ENCODE results near the gene MRPS34.
A peak's percentile ranks its signal among the peaks of the same experiment; 100 is the strongest.

MRPS34 gene

DNA sequence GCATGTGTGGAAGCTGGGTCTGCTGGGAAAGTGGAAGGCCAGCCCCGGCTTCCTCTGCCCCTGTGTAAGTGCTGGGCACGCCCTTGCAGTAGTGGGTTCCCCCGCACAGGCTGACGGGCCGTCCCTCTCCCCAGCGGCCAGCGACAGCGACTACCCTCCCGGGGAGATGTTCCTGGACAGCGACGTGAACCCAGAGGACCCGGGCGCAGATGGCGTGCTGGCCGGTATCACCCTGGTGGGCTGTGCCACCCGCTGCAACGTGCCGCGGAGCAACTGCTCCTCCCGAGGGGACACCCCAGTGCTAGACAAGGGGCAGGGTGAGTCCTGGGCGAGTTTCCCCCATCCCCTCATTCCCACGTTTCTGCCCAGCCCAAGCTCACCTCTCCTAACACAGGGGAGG, 7.1 kb downstream of the MRPS34 start:
- no peak for TF ChIP-seq CTCF (IDR thresholded peaks at IDR 0.05; ENCODE audit: low read depth, low read length)
- in situ Hi-C loops (cut with HindIII; ENCODE audit: low sequenced_read_pairs) = no loop called here
- DNase-seq (ENCODE audit: low read depth, low spot score) = no peak
- no peak overlapping the region for H3K4me3 ChIP-seq (ENCODE audit: low read depth, low read length)

DNA sequence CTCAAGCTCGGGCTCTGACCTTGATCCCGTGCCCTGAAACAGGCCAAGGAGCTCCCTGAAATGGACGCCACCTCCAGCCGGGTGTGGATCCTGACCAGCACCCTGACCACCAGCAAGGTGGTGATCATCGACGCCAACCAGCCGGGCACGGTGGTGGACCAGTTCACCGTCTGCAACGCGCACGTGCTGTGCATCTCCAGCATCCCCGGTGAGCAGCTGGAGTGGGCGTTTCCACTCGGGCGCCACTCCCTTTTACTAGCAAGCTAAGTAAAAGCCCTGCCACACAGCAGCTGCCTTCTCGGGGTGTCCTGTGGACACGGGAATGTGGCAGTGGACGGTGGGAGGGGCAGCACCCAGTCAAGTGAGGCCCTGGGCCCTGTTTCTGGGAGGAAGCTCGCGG, 8.0 kb downstream of the MRPS34 start:
- in situ Hi-C loops (cut with HindIII; ENCODE audit: low sequenced_read_pairs) = no loop called here
- no peak for TF ChIP-seq CTCF (IDR thresholded peaks at IDR 0.05; ENCODE audit: low read depth, low read length)
- no peak overlapping the region for H3K4me3 ChIP-seq (ENCODE audit: low read depth, low read length)
- DNase-seq (ENCODE audit: low read depth, low spot score) = no peak

- in situ Hi-C loops (cut with HindIII; ENCODE audit: low sequenced_read_pairs) = no loop called here
Measured at GRCh38 chr16:1763521-1764511, 9.1 kb downstream of the MRPS34 start.

DNA sequence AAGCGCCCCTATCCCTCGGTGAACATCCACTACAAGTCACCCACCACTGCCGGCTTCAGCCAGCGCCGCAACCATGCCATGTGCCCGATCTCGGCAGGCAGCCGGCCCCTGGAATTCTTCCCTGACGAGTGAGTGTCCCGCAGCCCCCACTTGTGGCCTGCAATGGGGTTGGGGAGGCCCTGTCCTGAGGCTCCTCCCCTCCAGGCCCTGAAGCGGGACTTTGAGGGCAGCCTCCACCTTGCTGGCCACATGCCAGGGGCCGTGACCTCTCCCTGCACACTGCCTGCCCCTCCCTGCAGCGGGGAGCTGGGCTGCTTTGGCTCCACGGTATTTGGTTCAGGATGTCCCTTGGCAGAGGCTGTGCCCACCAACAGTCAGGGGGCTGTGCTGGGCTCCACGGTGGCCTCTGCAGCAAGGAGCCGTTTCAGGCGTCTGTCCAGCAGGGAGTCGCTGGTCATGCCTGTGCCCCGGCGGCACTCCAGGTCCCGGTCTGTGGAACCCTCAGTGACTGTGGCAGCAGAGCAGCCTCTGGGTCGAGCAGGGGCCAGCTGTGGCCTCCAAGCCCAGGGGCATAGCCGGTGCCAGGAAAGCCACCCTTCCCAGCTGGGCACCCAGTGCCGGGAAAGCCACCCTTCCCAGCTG, 9.9 kb downstream of the MRPS34 start:
- in situ Hi-C loops (cut with HindIII; ENCODE audit: low sequenced_read_pairs) = no loop called here
- no peak for DNase-seq (ENCODE audit: low read depth, low spot score)
- no peak overlapping the region for H3K4me3 ChIP-seq (ENCODE audit: low read depth, low read length)
- TF ChIP-seq CTCF (IDR thresholded peaks at IDR 0.05; ENCODE audit: low read depth, low read length) = no peak

More at GRCh38 chr16:1763521-1764511, 9.1 kb downstream of the MRPS34 start:
- peak; percentile 66 for TF ChIP-seq CTCF (IDR thresholded peaks at IDR 0.05; ENCODE audit: low read depth, low read length)
- H3K4me3 ChIP-seq (ENCODE audit: low read depth, low read length) = no peak overlapping the region
- peak; percentile 45 for DNase-seq (ENCODE audit: low read depth, low spot score)

- no peak for DNase-seq (ENCODE audit: low read depth, low spot score)
- in situ Hi-C loops (cut with HindIII; ENCODE audit: low sequenced_read_pairs) = no loop called here
- no peak for TF ChIP-seq CTCF (IDR thresholded peaks at IDR 0.05; ENCODE audit: low read depth, low read length)
- no peak overlapping the region for H3K4me3 ChIP-seq (ENCODE audit: low read depth, low read length)
Measured at GRCh38 chr16:1762196-1762878, 10.6 kb downstream of the MRPS34 start.

GRCh38 chr16:1761751-1762150, 11.2 kb downstream of the MRPS34 start:
- H3K4me3 ChIP-seq (ENCODE audit: low read depth, low read length) = no peak overlapping the region
- no peak for DNase-seq (ENCODE audit: low read depth, low spot score)
- in situ Hi-C loops (cut with HindIII; ENCODE audit: low sequenced_read_pairs) = no loop called here
- TF ChIP-seq CTCF (IDR thresholded peaks at IDR 0.05; ENCODE audit: low read depth, low read length) = no peak
